ENCODE results near the gene MFAP1.
"Not testable (repeated sequence)": the region's sequence is repeated elsewhere in the genome, so short reads cannot be mapped to it uniquely, and the experiment has no call there.

The MFAP1 gene, protein sequence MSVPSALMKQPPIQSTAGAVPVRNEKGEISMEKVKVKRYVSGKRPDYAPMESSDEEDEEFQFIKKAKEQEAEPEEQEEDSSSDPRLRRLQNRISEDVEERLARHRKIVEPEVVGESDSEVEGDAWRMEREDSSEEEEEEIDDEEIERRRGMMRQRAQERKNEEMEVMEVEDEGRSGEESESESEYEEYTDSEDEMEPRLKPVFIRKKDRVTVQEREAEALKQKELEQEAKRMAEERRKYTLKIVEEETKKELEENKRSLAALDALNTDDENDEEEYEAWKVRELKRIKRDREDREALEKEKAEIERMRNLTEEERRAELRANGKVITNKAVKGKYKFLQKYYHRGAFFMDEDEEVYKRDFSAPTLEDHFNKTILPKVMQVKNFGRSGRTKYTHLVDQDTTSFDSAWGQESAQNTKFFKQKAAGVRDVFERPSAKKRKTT

DNA sequence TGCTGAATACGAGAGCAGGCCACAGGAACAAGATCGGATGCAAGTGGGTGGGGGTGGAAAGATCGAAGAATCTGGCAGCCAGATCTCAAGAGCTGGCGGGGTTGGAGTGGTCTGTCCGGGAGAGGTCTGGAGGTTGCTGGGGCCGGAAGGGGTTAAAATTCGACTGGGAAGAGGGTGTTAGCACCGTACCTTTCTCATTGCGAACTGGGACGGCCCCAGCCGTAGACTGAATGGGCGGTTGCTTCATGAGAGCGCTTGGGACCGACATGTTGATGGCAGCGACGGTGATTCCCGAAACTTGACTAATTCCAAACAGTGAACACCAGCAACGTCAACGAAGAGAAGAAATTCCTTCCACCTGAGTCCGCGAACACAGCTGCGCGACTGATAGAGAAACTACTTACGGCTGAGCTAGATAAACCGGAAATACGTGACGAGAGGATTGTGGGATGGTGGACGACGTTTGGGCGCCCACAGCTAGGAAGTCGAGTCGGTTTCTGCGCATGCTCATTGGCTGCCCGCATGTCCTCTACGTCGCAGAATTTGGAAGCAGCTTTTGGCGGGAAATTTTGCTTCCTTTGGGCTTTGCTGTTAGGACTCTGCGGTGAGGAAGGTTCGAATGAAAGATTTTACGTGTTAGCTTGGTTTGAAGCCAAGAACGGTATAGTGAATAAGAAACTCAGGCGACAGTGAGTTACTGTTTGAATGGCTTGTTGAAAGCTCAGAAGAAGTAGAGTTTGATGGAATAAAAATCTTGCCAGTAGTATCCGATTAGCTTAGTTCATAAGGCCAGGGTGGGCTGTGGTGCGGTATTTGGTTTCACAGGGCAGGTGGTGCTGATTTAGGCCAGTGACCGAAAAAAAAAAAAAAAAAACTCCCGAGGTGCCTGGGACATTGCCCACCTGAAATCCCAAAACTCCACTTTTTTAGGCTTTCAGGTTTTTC lies at the start of gene MFAP1:
Gene MFAP1 (minus strand): TSS at position 389 of the 945 bp plus-strand sequence. CDS start 121 bp downstream, at position 268.
- peak; percentile 94 for DNase-seq

DNA sequence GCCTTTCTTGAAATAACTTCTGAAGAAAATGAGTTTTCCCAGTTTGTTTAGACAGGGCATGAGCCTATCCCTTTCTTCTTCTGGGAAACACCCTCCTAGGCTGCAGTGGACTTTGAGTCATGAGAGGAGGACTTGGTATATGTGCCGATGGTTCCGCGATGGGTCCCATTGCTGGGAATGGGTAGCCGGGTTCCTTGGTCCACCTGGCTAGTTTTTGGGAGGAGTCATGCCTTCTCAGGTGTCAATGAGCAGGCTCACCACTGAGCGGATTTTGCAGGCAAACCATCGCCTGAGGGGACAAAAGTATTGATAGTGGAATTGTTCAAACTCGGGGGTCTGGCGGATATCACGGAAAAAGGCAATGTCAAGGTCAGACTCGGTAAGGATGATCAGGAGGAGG lies 49.2 kb upstream of the MFAP1 start:
- no peak for DNase-seq

GRCh38 chr15:43872416-43873020 lies 48.0 kb upstream of the MFAP1 start:
- peak; percentile 18 for DNase-seq

- no peak for DNase-seq
Measured at GRCh38 chr15:43871835-43872234, 47.3 kb upstream of the MFAP1 start.

DNA sequence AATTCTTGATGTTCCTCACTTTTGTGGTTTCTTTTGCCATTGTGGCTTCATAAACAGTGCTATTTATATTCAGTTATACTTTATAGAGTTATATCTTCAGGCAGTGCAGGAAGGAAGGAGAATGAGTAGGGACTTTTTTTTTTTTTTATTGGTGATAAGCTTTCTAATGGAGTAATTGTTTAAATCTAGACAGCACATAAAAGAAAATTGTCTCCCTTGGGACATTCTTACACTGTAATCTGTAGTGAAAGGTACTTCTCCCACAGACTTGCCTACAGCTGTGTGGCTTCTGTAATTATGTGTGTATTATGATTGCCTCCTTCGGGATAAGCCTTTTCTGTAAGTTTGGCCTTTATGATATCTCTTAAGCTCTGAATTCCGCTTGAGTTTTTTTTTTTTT lies 43.9 kb upstream of the MFAP1 start:
- DNase-seq: no peak

- DNase-seq: no peak
Measured at GRCh38 chr15:43867096-43867495, 42.6 kb upstream of the MFAP1 start.

DNA sequence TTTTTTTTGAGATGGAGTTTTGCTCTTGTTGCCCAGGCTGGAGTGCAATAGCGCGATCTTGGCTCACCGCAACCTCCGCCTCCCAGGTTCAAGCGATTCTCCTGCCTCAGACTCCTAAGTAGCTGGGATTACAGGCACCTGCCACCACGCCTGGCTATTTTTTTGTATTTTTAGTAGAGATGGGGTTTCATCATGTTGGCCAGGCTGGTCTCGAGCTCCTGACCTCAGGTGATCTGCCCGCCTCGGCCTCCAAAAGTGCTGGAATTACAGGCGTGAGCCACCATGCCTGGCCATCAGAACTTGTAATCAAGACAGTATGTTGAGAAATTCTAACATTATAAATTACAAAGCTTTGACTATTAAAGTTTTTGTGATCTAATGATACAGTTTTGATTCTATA lies 42.1 kb upstream of the MFAP1 start:
- DNase-seq: not testable (repeated sequence)

DNA sequence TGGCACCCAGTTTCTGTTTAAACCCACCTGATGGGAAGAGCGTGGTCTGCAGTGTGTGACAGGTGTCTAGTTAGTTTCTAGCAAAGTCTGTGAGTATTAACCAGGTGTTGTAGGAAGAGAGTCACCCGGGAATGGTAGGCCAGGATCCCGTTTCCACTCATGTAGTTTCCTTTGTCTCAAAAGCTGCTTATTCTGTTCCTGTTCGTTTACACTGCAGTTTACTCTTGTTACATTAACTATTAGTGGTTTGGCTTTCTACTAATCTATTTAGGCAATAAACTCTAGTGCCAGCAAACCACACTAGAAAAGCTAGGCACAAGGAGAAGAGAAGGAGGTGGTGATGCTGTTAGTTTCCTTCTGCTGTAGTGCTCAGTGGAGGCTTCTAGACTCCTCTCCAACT lies 35.1 kb upstream of the MFAP1 start:
- DNase-seq: no peak

GRCh38 chr15:43854801-43855200 lies 30.3 kb upstream of the MFAP1 start:
- DNase-seq: no peak

GRCh38 chr15:43852607-43853006 lies 28.1 kb upstream of the MFAP1 start:
- no peak for DNase-seq

GRCh38 chr15:43851251-43851650 lies 26.8 kb upstream of the MFAP1 start:
- no peak for DNase-seq

DNA sequence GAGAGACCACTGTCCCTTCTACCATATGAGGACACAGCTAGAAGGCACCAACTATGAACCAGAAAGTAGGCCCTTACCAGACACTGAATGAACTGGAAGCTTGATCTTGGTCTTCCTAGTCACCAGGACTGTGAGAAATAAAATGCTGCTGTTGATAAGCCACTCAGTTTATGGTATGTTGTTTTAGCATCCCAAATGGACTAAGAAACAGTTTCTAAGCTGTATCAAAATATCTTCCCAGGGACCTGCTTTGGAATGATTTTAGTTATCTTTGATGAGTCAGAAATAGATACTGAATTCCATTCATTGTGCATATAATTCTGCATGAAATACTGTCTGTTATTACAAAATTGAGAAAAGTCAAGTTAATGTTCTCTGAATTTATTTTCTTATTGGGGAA lies 20.9 kb upstream of the MFAP1 start:
- no peak for DNase-seq

GRCh38 chr15:43832485-43832884 lies 8.0 kb upstream of the MFAP1 start:
- DNase-seq: not testable (repeated sequence)

GRCh38 chr15:43831519-43832052 lies 7.1 kb upstream of the MFAP1 start:
- DNase-seq: not testable (repeated sequence)

DNA sequence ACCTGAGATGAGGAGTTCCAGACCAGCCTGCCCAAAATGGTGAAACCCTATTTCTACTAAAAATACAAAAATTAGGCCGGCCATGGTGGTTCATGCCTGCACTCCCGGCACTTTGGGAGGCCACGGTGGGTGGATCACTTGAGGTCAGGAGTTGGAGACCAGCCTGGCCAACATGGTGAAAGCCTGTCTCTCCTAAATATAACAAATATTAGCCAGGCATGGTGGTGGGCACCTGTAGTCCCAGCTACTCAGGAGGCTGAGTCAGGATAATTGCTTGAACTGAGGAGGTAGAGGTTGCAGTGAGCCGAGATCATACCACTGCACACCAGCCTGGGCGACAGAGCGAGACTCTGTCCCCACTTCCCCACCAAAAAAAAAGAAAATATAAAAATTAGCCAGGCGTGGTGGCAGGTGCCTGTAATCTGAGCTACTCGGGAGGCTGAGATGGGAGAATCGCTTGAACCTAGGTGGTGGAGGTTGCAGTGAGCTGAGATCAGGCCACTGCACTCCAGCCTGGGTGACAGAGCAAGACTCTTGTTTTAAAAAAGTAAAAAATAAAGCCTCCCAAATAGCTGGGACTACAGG lies 6.3 kb upstream of the MFAP1 start:
- DNase-seq: not testable (repeated sequence)

DNA sequence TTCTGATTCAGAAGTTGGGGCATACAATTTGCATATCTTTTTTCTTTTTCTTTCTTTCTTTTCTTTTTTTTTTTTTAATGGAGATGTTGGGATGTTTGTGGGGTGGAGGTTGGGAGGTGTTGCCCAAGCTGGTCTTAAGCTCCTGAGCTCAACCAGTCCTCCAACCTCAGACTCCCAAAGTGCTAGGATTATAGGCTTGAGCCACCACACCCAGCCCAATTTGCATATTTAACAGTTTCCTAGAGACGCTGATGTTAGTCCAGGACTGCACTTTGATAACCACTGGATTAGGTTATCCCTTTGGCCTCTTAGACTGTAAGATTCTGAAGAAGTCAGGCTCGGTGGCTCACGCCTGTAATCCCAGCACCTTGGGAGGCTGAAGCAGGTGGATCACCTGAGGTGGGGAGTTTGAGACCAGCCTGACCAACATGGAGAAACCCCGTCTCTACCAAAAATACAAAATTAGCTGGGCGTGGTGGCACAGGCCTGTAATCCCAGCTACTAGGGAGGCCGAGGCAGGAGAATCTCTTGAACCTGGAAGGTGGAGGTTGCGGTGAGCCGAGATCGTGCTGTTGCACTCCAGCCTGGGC lies 5.6 kb upstream of the MFAP1 start:
- DNase-seq: not testable (repeated sequence)

DNA sequence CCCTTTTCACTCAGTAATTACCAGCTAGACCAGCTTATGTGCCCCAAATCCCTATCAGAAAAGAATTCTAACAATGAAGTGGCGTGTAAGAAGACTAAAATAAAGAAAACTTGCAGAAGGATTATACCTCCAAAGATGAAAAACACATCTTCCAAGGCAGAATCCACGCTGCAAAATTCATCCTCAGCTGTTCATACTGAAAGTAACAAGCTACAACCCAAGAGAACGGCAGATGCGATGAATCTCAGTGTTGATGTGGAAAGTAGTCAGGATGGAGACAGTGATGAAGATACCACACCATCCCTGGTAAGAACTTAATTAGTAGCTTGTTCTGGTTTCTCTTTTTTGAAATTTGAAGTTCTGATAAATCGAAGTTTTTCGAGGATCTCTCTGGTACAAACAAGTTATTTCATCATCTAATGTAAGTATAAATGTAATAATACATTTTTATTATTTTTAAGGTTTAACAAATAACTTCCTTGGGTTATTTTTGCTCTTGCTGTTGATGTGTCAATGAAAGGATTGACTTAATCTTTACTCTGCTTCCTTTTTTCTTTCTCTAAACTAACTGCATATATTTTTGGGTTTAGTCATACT lies 3.7 kb upstream of the MFAP1 start:
- DNase-seq: peak; percentile 40

GRCh38 chr15:43826508-43827341 lies 2.2 kb upstream of the MFAP1 start, which contains the start of gene WDR76:
TSS of gene WDR76 (plus strand) at chr15:43827002. CDS start at chr15:43827033, 31 bp downstream.
- DNase-seq: peak; percentile 92

DNA sequence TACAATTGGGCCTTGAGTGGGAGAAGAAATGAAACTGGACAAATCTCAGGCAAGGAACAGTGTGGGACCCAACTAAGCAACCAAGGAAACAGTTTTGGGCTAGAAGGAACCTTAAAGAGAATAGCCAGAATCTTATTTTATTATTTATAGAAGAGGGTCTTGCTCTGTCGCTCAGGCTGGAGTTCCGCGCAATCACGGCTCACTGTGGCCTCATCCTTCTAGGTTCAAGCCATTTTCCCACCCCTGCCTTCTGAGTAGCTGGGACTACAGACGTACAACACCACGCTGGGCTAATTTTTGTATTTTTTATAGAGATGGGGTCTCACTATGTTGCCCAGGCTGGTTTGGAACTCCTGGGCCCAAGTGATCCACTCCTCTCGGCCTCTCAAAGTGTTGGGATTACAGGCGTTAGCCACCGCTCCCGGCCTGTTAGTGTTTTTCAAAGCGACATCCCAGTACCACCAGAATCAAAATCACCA lies 1.6 kb upstream of the MFAP1 start:
- DNase-seq: no peak

- peak; percentile 15 for DNase-seq
Measured at GRCh38 chr15:43825305-43825704, 815 bp upstream of the MFAP1 start.

Data from stimulated activated CD4-positive, alpha-beta T cell treated with anti-CD3 and anti-CD28 coated beads, Interleukin-15, amount 100 ng/mL, for 24 hours (primary cell).